VCaP (cell line): Measurements from ENCODE around the gene EFCAB6.

Source experiments
- H3K27ac ChIP-seq: fragments of 450-650 bp; 2 replicates; pipeline ENCODE4 v1.5.1; 2017
- TF ChIP-seq, protein P1 (sequence below): fragments of 450-650 bp; conservative IDR thresholded peaks from 2 replicates; pipeline ENCODE4 v1.5.1; 2017; ENCODE audit warnings: mild to moderate bottlenecking, moderate library complexity

Gene EFCAB6

DNA sequence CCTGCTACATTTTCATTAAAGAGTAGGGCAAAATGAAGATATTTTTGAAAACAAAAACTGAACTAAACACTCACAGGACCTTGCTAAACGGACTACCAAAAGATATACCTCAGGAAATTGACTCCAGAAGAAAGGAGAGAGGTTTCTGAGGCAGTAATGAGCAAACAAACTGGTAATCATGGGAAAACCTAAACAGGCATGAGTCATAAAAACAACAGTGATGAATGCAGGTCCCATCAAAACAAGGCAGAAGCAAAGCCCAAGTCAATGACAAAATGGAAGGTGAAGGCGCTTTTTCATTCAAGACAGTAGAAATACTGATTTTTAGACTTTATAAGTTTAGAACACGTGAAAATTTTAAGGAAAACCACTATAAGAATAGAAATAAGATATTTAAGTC lies 104.5 kb downstream of the EFCAB6 start:
- TF ChIP-seq, protein P1, sequence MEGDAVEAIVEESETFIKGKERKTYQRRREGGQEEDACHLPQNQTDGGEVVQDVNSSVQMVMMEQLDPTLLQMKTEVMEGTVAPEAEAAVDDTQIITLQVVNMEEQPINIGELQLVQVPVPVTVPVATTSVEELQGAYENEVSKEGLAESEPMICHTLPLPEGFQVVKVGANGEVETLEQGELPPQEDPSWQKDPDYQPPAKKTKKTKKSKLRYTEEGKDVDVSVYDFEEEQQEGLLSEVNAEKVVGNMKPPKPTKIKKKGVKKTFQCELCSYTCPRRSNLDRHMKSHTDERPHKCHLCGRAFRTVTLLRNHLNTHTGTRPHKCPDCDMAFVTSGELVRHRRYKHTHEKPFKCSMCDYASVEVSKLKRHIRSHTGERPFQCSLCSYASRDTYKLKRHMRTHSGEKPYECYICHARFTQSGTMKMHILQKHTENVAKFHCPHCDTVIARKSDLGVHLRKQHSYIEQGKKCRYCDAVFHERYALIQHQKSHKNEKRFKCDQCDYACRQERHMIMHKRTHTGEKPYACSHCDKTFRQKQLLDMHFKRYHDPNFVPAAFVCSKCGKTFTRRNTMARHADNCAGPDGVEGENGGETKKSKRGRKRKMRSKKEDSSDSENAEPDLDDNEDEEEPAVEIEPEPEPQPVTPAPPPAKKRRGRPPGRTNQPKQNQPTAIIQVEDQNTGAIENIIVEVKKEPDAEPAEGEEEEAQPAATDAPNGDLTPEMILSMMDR = no peak
- H3K27ac ChIP-seq = no peak overlapping the region

DNA sequence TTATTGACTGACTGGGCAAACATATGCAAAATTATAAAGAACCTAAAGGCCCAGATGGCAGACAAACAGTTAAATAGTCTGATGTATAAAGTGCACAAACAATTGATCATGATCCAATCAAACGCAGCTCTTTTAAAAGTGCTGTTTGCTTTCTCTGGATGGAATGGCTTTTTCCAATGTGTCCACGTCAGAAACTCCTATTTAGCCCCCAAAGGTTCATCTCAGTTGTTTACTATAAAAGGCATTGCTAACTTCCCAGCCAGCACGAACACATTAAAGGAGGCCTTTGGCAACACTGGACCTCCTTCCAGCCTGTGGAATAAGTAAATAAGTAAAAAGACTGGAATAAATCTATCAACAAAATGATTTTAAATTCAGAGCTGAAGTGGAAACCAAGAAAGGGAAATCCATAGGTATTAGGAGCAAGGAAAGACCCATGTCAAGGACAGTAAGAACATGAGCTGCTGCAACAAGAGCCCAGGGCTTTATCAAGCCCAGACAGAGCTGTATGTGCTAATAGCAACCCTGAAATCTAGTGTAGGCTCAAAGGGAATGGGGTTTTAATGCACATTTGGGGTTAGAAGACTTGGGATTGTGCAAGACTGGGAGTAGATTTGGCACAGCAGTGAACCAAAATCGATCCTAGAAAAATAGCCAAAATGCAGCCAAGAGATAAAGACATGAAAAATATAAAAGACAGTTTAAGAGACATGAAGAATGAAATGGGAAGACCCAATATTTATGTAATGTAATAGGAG lies 105.4 kb downstream of the EFCAB6 start:
- peak overlapping the region; percentile 51 for H3K27ac ChIP-seq
- TF ChIP-seq, protein P1 = no peak

DNA sequence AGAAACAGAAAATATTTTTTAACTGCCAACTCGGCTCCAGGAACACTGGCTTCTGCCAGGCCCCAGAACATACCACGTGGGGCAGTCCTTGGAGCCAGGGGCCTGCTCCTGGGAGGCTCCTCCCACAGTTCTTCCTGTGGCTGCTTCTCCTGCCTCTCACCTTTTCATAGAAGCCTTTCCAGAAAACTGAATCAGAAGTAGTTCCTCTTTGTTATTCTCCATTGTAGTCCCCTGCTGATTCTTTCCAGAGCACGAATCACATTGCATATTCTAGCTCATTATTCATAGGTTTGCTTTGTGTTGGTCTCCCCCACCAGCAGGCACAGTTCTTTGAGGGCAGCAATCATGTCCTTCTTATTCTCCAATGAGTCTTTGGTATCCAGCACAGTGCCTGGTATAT lies 106.0 kb downstream of the EFCAB6 start:
- TF ChIP-seq, protein P1 = no peak
- peak overlapping the region; percentile 51 for H3K27ac ChIP-seq

DNA sequence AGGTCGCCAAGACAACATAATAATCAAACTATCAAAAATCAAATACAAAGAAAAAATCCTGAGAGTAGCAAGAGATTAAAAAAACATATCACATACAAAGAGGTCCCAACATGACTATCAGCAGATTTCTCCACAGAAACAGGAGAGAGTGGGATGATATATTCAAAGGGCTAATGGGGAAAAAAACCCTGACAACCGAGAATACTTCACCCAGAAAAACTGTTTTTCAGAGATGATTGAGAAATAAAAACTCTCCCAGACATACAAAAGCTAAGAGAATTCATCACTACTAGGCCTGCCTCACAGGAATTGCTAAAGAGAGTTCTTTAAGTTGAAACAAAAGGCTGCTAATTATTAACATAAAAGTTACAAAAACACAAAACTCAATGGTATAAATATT lies 108.1 kb downstream of the EFCAB6 start:
- TF ChIP-seq, protein P1 = no peak
- no peak overlapping the region for H3K27ac ChIP-seq

DNA sequence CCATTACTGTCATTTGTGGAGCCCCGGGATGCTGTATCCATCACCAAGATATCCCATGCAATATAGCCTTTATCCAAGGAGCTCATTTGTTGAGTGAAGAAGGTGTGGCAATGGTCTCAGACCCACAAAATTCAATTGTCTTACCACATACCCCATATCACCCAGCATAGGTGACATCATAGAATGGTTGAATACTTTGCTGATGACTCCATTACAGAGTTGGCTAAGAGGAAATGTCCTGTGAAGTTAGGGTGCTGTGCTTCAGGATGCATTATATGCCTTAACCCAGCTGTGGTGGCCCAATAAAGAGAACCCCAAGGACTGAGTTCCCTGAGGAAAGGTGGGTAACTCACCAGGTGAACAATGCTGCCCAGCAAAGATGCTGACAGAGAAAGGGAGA lies 113.7 kb downstream of the EFCAB6 start:
- TF ChIP-seq, protein P1 = no peak
- no peak overlapping the region for H3K27ac ChIP-seq

DNA sequence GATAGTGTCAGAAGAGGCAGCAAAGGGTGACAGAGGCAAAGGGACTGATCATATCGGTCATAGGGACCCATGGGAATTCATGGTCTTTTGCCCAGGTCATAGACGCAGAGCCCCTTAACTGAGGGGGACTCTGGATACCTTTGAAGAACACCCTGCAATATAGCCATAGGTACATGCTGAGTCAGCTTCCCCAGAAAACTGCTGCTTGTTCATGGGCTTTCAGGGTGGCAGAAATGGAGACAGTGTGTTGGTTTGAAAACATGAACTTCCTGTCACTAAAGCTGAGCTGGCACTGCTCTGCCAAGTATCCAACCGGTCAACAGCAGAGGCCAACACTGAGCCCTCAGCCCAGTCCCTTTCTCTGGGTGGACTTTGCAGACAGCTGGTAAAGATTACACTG lies 114.2 kb downstream of the EFCAB6 start:
- TF ChIP-seq, protein P1 = no peak
- H3K27ac ChIP-seq = no peak overlapping the region

DNA sequence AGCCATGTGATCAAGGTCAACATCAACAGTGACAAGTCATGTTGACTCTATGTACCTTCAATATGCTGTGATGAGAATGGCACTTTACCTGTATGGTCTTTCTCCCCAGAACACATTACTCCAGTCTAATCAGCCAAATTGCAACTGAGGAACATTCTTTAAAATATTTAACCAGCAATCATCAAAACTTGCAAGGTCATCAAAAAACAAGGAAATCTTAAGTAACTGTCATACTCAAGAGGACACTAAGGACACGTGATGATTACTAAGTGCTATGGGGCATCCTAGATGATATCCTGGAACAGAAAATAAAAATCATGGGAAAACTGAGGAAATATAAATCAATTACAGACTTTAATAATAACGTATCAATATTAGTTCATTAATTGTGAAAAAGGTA lies 118.9 kb downstream of the EFCAB6 start:
- H3K27ac ChIP-seq = no peak overlapping the region
- TF ChIP-seq, protein P1 = no peak
